ENCODE measurements around the gene MLN. TPM values are rescaled to one million over a fixed set of nuclear protein-coding genes. Genes with fewer than 3 reads are reported as not detected.

MLN gene
- total RNA-seq, 1 experiment from 2014 or later, result not detected

GRCh38 chr6:33776764-33777163, 27.0 kb downstream of the MLN start:
- no peak overlapping the region for H4K5ac ChIP-seq (ENCODE audit: insufficient read length, low read depth, low read length)
- H3K4me2 ChIP-seq (ENCODE audit: insufficient read depth, insufficient read length, low read length), result no peak overlapping the region
- H3K9me3 ChIP-seq (ENCODE audit: control insufficient read depth, low read depth, low read length), result no peaks in the 10 kb centered on the region
- H3K4me3 Mint-ChIP-seq, result no peak overlapping the region
- no peak overlapping the region for H2AK5ac ChIP-seq (ENCODE audit: insufficient read length, low read length)
- no peak overlapping the region for H3K27ac ChIP-seq (ENCODE audit: insufficient read length, low read depth, low read length)
- no peak overlapping the region for H3K56ac ChIP-seq (ENCODE audit: insufficient read length, low read depth, low read length)
- H3K9me3 Mint-ChIP-seq, result no peaks in the 10 kb centered on the region
- no peak for TF ChIP-seq CTCF (conservative IDR thresholded peaks at IDR 0.05)
- H4K91ac ChIP-seq (ENCODE audit: insufficient read length, low read depth, low read length), result no peak overlapping the region
- no peak overlapping the region for H2BK5ac ChIP-seq (ENCODE audit: insufficient read length, low read length)
- H3K9ac ChIP-seq (ENCODE audit: extremely low read depth, insufficient read length, low read length), result no peak overlapping the region
- 0 out of 2 replicates have a peak, but pooled peaks cover 2% of the 10 kb centered on the region for H3K27me3 Mint-ChIP-seq (ENCODE audit: low read depth)
- H2BK12ac ChIP-seq (ENCODE audit: insufficient read length, low read depth, low read length), result no peak overlapping the region
- H3K79me2 ChIP-seq (ENCODE audit: insufficient read depth, low read length), result no peaks in the 10 kb centered on the region
- no peak overlapping the region for H2BK120ac ChIP-seq (ENCODE audit: low read depth, low read length, poor library complexity, severe bottlenecking)
- H3K4me1 Mint-ChIP-seq, result peaks cover 56 to 59% of the 10 kb centered on the region in 2 experiments
- H3K4me1 ChIP-seq (ENCODE audit: insufficient read depth, low read length), result peaks cover 13% of the 10 kb centered on the region; the same call in 1 of the 2 replicates
- no peak overlapping the region for H3T11ph ChIP-seq (ENCODE audit: low read length)
- H2BK20ac ChIP-seq (ENCODE audit: low read depth, low read length, poor library complexity, severe bottlenecking), result no peak overlapping the region
- H3K4ac ChIP-seq (ENCODE audit: low read depth, low read length), result no peak overlapping the region
- no peak overlapping the region for H3K23ac ChIP-seq (ENCODE audit: insufficient read length, low read depth, low read length)
- no peak for DNase-seq
- H3K36me3 Mint-ChIP-seq (ENCODE audit: insufficient read depth in 1 of 3, low read depth in 3 of 3), result peaks cover 42 to 91% (median 90%) of the 10 kb centered on the region in 3 experiments
- H2BK15ac ChIP-seq (ENCODE audit: low read depth, low read length), result no peak overlapping the region
- no peaks in the 10 kb centered on the region for H4K20me1 ChIP-seq (ENCODE audit: control insufficient read depth, insufficient read depth, insufficient read length)
- no peak overlapping the region for H3K18ac ChIP-seq (ENCODE audit: insufficient read length, low read depth, low read length)
- H3K27me3 ChIP-seq (ENCODE audit: insufficient read depth, low read length), result no peaks in the 10 kb centered on the region
- WGBS (ENCODE audit: extremely low coverage, insufficient read length, low lambda C conversion rate), result no CpG with 5 or more reads among the region's 13 CpGs
- H4K8ac ChIP-seq (replicated peaks; ENCODE audit: insufficient read length, low read depth, low read length), result no peak overlapping the region
- H2AFZ ChIP-seq (ENCODE audit: low read length), result no peak overlapping the region
- no peak overlapping the region; a peak in 1 of 7 replicates for H3K27ac Mint-ChIP-seq
- no peaks in the 10 kb centered on the region for H3K79me1 ChIP-seq (ENCODE audit: insufficient read depth, low read depth, low read length, poor library complexity, severe bottlenecking)
- no peaks in the 10 kb centered on the region for H3K23me2 ChIP-seq (ENCODE audit: insufficient read length, low read depth, low read length, poor library complexity, severe bottlenecking)
- no peak overlapping the region for H3K14ac ChIP-seq (ENCODE audit: insufficient read depth, low read length)

Measured in H9 (cell line).